Activated CD8-positive, alpha-beta memory T cell treated with anti-CD3 and anti-CD28 coated beads, Interleukin-2, amount 10 ng/mL, durations not matched to agents 7 days and 5 days (primary cell): ENCODE measurements around the gene SLC39A11. TPM values are rescaled to one million over a fixed set of nuclear protein-coding genes. Genes with fewer than 3 reads are reported as not detected.
"Not testable (repeated sequence)": the region's sequence is repeated elsewhere in the genome, so short reads cannot be mapped to it uniquely, and the experiment has no call there.

Experiments
- ATAC-seq: fragments of 150-1000 bp; cut with Tn5 transposase; one replicate; pipeline ENCODE4 v1.10.0; 2021; ENCODE audit warnings: moderate library complexity
- CTCF ChIA-PET: fragments of 350-600 bp; sonication (Branson Sonifier 250); formaldehyde crosslinking; loops from one replicate; lab custom pipeline; 2021; ENCODE audit warnings: antibody characterized with exemption; lab: Charles Lee
- DNase-seq: peaks from one replicate; pipeline ENCODE4 v3.0.0-alpha.2; 2020
- H3K27ac Mint-ChIP-seq: one replicate; pipeline ENCODE4 v1.8.0; 2021; ENCODE audit warnings: mild to moderate bottlenecking, mixed read lengths
- H3K27me3 Mint-ChIP-seq: one replicate; pipeline ENCODE4 v1.8.0; 2021; ENCODE audit warnings: mixed read lengths
- H3K36me3 Mint-ChIP-seq: one replicate; pipeline ENCODE4 v1.8.0; 2021; ENCODE audit warnings: mild to moderate bottlenecking, mixed read lengths
- H3K4me1 Mint-ChIP-seq: one replicate; pipeline ENCODE4 v1.8.0; 2021; ENCODE audit warnings: mixed read lengths
- H3K4me3 Mint-ChIP-seq: one replicate; pipeline ENCODE4 v1.8.0; 2021; ENCODE audit warnings: mild to moderate bottlenecking, moderate library complexity, mixed read lengths
- H3K9me3 Mint-ChIP-seq: one replicate; pipeline ENCODE4 v1.8.0; 2022; ENCODE audit warnings: low read depth, mixed read lengths
- total RNA-seq, 2 experiments: library from RNA; stranded (reverse); gene quantifications; one replicate each; pipeline ENCODE4 v1.2.3, GENCODE V29; 2021

SLC39A11 gene
- total RNA-seq, 2 experiments from 2014 or later: 16.8 to 25.5 TPM

GRCh38 chr17:72790190-72790589 lies 302.3 kb downstream of the SLC39A11 start:
- H3K4me3 Mint-ChIP-seq: no peak overlapping the region

DNA sequence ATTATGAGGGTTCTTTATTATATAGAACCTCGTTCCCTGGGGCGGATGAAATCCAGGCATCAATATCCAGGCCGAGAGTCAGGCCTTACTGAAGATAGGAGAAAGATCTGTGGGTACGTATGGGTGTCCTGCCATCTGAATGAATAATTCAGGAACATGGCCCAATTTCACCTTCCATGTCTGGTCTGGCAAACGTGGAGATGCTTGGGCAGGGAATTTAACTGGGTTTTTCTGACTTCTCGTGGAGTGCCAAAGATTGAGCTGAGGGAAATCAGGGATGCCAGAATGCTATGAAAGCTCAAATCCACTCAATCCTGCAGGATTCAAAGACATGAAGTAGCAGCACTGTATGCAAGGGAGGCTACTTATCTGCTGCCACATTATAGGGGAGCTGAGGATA lies 302.8 kb downstream of the SLC39A11 start:
- H3K27ac Mint-ChIP-seq: no peak overlapping the region
- H3K9me3 Mint-ChIP-seq: peaks cover 28% of the 10 kb centered on the region
- ATAC-seq (no peak), DNase-seq (no peak)
- H3K36me3 Mint-ChIP-seq: peaks cover 22% of the 10 kb centered on the region
- CTCF ChIA-PET: no interaction called here
- H3K4me1 Mint-ChIP-seq: no peaks in the 10 kb centered on the region
- H3K4me3 Mint-ChIP-seq: no peak overlapping the region
- H3K27me3 Mint-ChIP-seq: no peaks in the 10 kb centered on the region

More at GRCh38 chr17:72790190-72790589, 302.3 kb downstream of the SLC39A11 start:
- Mint-ChIP-seq H3K27me3 (no peaks in the 10 kb centered on the region), H3K27ac (no peak overlapping the region), H3K4me1 (no peaks in the 10 kb centered on the region), H3K9me3 (peaks cover 31% of the 10 kb centered on the region), H3K36me3 (peaks cover 22% of the 10 kb centered on the region)
- DNase-seq (no peak), ATAC-seq (no peak)
- CTCF ChIA-PET: no interaction called here

- Mint-ChIP-seq H3K4me1 (no peaks in the 10 kb centered on the region), H3K27ac (no peak overlapping the region), H3K36me3 (peaks cover 18% of the 10 kb centered on the region), H3K27me3 (no peaks in the 10 kb centered on the region), H3K4me3 (no peak overlapping the region), H3K9me3 (peaks cover 26% of the 10 kb centered on the region)
- CTCF ChIA-PET: no interaction called here
- no peak for ATAC-seq
- DNase-seq: no peak
Measured at GRCh38 chr17:72788950-72789585, 303.4 kb downstream of the SLC39A11 start.

DNA sequence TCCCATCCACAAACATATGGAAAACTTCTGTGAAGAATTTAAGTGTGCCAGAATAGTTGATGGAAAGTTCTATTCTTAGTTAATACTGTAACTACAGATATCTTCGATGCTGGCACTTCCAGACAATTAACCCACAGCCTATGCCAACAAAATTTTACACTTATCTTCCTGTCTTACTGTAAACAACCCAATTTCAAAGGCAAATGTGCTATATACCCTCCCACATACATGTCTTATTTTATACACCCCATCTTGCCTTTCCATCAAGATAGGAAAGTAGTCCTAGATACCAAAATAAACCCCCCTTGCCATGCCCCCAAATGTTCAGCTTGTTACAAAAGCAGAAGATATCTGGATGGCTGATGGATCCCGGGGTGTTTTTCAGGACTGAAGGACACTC lies 306.3 kb downstream of the SLC39A11 start:
- CTCF ChIA-PET: interaction anchor here (0.8 kb wide), 1 partner anchor 11 kb away, joined by 3 read pairs; no protein-coding TSS in a partner anchor
- Mint-ChIP-seq H3K9me3 (peaks cover 8% of the 10 kb centered on the region), H3K27ac (no peak overlapping the region), H3K4me3 (no peak overlapping the region), H3K27me3 (no peaks in the 10 kb centered on the region), H3K36me3 (peaks cover 9% of the 10 kb centered on the region), H3K4me1 (no peaks in the 10 kb centered on the region)
- ATAC-seq (no peak), DNase-seq (no peak)

DNA sequence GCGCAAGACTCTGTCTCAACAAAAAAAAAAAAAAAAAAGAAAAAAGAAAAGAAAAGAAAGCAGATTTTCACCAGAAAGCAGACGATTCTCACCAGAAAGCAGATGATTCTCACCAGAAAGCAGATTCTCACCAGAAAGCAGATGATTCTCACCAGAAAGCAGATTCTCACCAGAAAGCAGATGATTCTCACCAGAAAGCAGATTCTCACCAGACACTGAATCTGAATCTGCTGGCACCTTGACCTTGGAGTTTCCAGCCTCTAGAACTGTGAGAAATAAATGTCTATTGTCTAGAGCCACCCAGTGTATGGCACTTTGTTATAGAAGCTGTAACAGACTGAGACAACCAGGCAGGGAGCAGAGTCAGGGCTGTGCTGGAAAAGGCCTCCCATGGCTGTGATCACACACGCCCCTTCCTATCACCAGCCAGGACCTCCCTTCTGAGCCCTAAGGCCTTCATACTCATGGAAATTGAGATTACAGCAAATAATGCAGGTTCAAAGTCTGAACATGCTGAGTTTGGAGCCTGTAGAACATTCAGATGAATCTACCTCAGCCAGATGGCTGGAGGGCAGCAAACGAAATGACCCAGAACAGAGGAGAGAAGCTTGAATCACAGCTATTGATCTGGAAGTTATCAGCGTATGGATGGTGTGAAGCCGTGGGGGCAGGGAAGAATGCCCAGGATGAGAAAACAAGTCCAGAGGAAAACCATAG lies 309.3 kb downstream of the SLC39A11 start:
- no peaks in the 10 kb centered on the region for H3K4me1 Mint-ChIP-seq
- DNase-seq: no peak
- H3K9me3 Mint-ChIP-seq: no peaks in the 10 kb centered on the region
- H3K36me3 Mint-ChIP-seq: no peaks in the 10 kb centered on the region
- no peak for ATAC-seq
- no peaks in the 10 kb centered on the region for H3K27me3 Mint-ChIP-seq
- no peak overlapping the region for H3K27ac Mint-ChIP-seq
- H3K4me3 Mint-ChIP-seq: no peak overlapping the region
- CTCF ChIA-PET: no interaction called here

GRCh38 chr17:72782437-72782836 lies 310.1 kb downstream of the SLC39A11 start:
- H3K36me3 Mint-ChIP-seq, ATAC-seq, DNase-seq, H3K4me1 Mint-ChIP-seq, H3K9me3 Mint-ChIP-seq, H3K27ac Mint-ChIP-seq, CTCF ChIA-PET, H3K27me3 Mint-ChIP-seq, H3K4me3 Mint-ChIP-seq: not testable (repeated sequence)

DNA sequence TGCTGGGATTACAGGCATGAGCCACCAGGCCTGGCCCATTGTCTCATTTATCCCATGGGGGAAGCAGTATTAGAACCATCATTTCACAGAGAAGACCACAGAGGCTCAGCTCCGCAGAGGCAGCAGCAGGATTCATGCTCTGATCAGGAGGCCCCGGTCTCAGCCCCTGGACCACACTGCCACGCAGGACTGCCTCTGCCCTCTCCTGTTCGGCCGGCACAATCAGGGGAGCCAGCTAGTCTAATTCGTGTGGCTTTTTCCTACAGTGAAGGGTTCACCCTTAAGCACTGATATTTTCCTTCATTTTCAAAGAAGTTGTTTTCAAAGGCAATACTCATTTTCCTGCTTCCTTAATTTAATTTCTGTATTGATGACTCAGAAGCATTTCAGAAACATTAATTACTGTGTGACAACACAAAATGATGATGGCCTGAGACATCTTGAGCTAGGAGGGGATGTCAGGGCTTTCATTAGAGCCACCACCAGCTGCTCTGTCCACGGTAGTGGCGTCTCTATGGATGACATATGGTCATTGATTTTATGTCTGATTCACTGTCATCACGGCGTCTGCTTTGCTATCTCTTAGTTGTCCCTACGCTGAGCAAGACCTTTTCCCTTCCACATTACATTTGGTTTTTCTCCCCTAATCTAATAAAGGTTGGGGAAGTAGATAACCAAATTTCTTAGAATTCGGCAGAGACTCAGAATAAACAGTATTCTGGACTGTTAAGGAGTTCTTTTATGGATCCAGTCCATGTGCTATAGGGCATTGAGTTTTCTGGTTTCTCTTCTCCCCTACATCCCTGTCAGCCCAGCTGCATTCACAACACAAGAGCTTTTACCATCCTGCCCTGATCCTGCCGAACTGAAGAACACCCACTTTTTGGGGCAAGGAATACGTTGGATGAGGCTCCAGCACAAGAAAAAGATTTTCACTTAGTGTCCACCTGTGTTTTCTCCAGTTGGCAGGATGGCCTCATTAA lies 314.0 kb downstream of the SLC39A11 start:
- Mint-ChIP-seq H3K36me3 (no peaks in the 10 kb centered on the region), H3K27me3 (no peaks in the 10 kb centered on the region), H3K9me3 (no peaks in the 10 kb centered on the region), H3K4me3 (no peak overlapping the region), H3K4me1 (no peaks in the 10 kb centered on the region), H3K27ac (no peak overlapping the region)
- DNase-seq (no peak), ATAC-seq (no peak)
- CTCF ChIA-PET: no interaction called here

DNA sequence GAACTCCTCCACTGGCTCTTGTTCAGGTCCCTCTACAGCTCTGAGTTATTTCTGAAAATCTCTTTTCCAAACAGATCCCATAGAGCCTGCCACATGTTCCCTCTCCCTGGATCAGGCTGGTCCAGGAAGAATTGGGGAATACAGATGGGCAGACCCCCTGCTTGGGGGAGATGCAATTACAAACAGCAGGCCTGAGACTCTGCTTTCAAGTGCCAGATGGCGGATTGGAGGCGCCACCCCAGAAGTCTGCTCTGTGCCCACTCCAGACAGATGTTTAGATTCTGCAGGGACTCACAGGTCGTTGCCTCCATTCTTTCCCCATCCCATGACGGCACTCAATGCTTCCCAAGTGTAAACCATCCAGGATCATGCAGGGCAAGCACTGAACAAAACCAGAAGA lies 316.6 kb downstream of the SLC39A11 start:
- DNase-seq (no peak), ATAC-seq (no peak)
- Mint-ChIP-seq H3K4me3 (no peak overlapping the region), H3K4me1 (no peaks in the 10 kb centered on the region), H3K9me3 (no peaks in the 10 kb centered on the region), H3K36me3 (peaks cover 1% of the 10 kb centered on the region), H3K27ac (no peak overlapping the region), H3K27me3 (no peaks in the 10 kb centered on the region)
- CTCF ChIA-PET: no interaction called here

DNA sequence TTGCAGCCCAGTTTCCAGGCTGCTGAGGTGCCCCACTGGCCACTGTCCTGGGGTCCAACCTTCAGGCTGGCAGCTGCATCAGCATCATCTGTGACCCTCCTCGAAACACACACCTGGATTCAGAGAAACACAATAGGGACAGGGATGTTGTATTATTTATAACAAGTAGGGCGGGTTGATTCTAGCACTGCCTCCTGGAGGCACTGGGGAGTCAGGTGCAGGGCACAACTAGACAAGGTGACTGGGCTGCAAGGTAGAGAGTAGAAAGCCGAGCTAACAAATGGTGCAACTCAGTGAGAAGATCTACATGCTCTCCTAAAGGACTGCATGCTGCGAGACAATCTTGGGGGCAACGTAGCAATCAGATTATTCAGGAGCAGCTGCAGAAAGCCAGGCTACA lies 317.3 kb downstream of the SLC39A11 start:
- H3K36me3 Mint-ChIP-seq: peaks cover 1% of the 10 kb centered on the region
- no peak overlapping the region for H3K27ac Mint-ChIP-seq
- H3K9me3 Mint-ChIP-seq: no peaks in the 10 kb centered on the region
- CTCF ChIA-PET: no interaction called here
- no peak overlapping the region for H3K4me3 Mint-ChIP-seq
- H3K27me3 Mint-ChIP-seq: no peaks in the 10 kb centered on the region
- DNase-seq (no peak), ATAC-seq (no peak)
- H3K4me1 Mint-ChIP-seq: no peaks in the 10 kb centered on the region

DNA sequence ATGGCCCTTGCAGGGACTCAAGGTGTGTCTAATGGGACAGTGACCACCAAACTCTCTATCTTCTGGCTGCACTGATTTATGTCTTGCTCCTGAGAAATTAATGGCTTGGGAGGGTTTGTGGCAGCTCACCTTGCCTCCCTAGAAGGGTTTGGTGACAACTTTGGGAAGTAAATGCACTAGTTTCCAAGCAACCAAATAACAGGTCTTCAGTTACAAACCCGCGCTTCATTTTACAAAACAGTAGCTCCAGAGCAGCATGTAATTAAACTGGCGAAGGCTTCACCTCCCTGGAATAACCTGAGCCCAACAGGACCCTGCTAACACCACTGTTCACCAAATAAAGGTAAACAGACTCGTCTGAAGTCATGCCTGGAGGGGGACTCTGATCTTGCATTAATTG lies 318.3 kb downstream of the SLC39A11 start:
- peaks cover 1% of the 10 kb centered on the region for H3K36me3 Mint-ChIP-seq
- ATAC-seq (no peak), DNase-seq (no peak)
- H3K4me1 Mint-ChIP-seq: no peaks in the 10 kb centered on the region
- CTCF ChIA-PET: no interaction called here
- no peaks in the 10 kb centered on the region for H3K27me3 Mint-ChIP-seq
- no peak overlapping the region for H3K4me3 Mint-ChIP-seq
- no peak overlapping the region for H3K27ac Mint-ChIP-seq
- no peaks in the 10 kb centered on the region for H3K9me3 Mint-ChIP-seq

GRCh38 chr17:72773225-72773624 lies 319.3 kb downstream of the SLC39A11 start:
- H3K27ac Mint-ChIP-seq, DNase-seq, ATAC-seq, H3K27me3 Mint-ChIP-seq, H3K4me3 Mint-ChIP-seq, H3K36me3 Mint-ChIP-seq, H3K4me1 Mint-ChIP-seq, CTCF ChIA-PET, H3K9me3 Mint-ChIP-seq: not testable (repeated sequence)

DNA sequence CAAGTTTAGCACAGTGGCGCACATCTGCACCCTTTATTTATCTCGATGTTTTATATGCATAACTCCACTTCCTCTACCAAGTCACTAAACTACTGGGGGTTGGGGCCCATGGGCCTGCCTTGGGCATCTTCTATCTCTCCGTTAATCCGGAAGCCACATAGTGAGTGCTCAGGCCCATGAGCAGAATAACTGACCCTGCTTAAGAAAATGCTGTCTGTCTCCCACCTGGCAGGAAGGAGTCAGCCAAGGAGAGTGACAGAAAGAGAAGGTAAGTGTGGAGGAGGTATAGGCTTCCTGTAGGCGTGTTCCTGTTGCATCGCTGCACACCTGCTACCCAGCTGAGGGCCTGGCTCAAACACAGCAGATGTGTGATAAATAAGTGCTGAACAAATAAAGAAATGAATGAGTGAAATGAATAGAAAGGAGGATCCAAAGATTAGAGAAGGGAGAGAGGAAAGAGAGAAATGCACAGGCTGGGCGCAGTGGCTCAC lies 320.1 kb downstream of the SLC39A11 start:
- no peaks in the 10 kb centered on the region for H3K27me3 Mint-ChIP-seq
- no peaks in the 10 kb centered on the region for H3K9me3 Mint-ChIP-seq
- H3K4me3 Mint-ChIP-seq: no peak overlapping the region
- no peak overlapping the region for H3K27ac Mint-ChIP-seq
- no peak for DNase-seq
- H3K36me3 Mint-ChIP-seq: peaks cover 1% of the 10 kb centered on the region
- CTCF ChIA-PET: no interaction called here
- no peak for ATAC-seq
- H3K4me1 Mint-ChIP-seq: no peaks in the 10 kb centered on the region

GRCh38 chr17:72771734-72772133 lies 320.8 kb downstream of the SLC39A11 start:
- H3K27ac Mint-ChIP-seq: no peak overlapping the region
- H3K4me3 Mint-ChIP-seq: no peak overlapping the region
- no peaks in the 10 kb centered on the region for H3K4me1 Mint-ChIP-seq
- H3K36me3 Mint-ChIP-seq: peaks cover 1% of the 10 kb centered on the region
- CTCF ChIA-PET: no interaction called here
- no peaks in the 10 kb centered on the region for H3K27me3 Mint-ChIP-seq
- H3K9me3 Mint-ChIP-seq: no peaks in the 10 kb centered on the region
- no peak for DNase-seq
- ATAC-seq: no peak
